Heart right ventricle (tissue), 16 donors: ENCODE results near the gene CEP164. TPM values are rescaled to one million over a fixed set of nuclear protein-coding genes. Genes with fewer than 3 reads are reported as not detected.

Experiments used
- ATAC-seq, 8 donors: fragments of 200-7000 bp; cut with Tn5 transposase; one replicate each; pipeline ENCODE4 v1.9.1; 2020; ENCODE audit warnings: mild to moderate bottlenecking in 8 of 8, moderate library complexity in 8 of 8, moderate number of reproducible peaks in 1 of 8
- DNase-seq, 2 donors: peaks; one replicate each; pipeline ENCODE4 v3.0.0-alpha.2; 2020
- H3K27ac ChIP-seq, 10 donors: fragments of 200-600 bp; sonication (generic) in 2 of 10; one replicate each; pipeline versions ENCODE4 v1.5.0 to v1.8.0; 2020 to 2022; ENCODE audit warnings: mild to moderate bottlenecking in 3 of 10
- H3K27me3 ChIP-seq, 7 donors: fragments of 200-600 bp; one replicate each; pipeline ENCODE4 v1.8.0; 2021 to 2022; ENCODE audit warnings: mild to moderate bottlenecking in 2 of 7
- H3K36me3 ChIP-seq, 9 donors: fragments of 200-600 bp; sonication (generic) in 1 of 9; one replicate each; pipeline versions ENCODE4 v1.5.0 to v1.8.0; 2020 to 2022; ENCODE audit warnings: mild to moderate bottlenecking in 2 of 9
- H3K4me1 ChIP-seq, 9 donors: fragments of 200-600 bp; sonication (generic) in 1 of 9; one replicate each; pipeline versions ENCODE4 v1.5.0 to v1.8.0; 2020 to 2022; ENCODE audit warnings: mild to moderate bottlenecking in 4 of 9
- H3K4me3 ChIP-seq, 10 donors: fragments of 200-600 bp; sonication (generic) in 2 of 10; one replicate each; pipeline versions ENCODE4 v1.5.0 to v1.8.0; 2020 to 2022; ENCODE audit warnings: mild to moderate bottlenecking in 7 of 10, moderate library complexity in 2 of 10
- H3K9me3 ChIP-seq, 11 donors: fragments of 200-600 bp in 10 of 11; sonication (generic) in 2 of 11; one replicate each; pipeline versions ENCODE4 v1.5.0 to v1.8.0; 2013 to 2022; ENCODE audit warnings: mild to moderate bottlenecking in 2 of 11, control low read depth in 1 of 11, moderate library complexity in 1 of 11
- WGBS, 2 donors: extraction: QIAGEN DNeasy Blood & Tissue Kit; methylation state at CpG; one replicate each; pipeline ENCODE4 v1.1.7; 2013; ENCODE audit warnings: inconsistent platforms in 1 of 2; 5-methylcytosine and 5-hydroxymethylcytosine counted together
- intact Hi-C, 10 donors: fragments of 100-400 bp; cut with DNase I; formaldehyde crosslinking; loops; one replicate each; pipeline versions ENCODE4 v1.11.1 to v1.14.2; 2022
- polyA plus RNA-seq, 2 donors: library from polyadenylated mRNA; stranded (reverse); fragments of 200-250 nt; gene quantifications; one replicate each; pipeline ENCODE4 v1.2.3, GENCODE V29; 2013
- total RNA-seq, 10 donors: library from RNA; stranded (reverse); fragmentation: NEBNext Ultra II Directional in 3 of 10; extraction: Animal tissue kit (Norgen Biotek cat#: 25700) in 3 of 10; gene quantifications; one replicate each; pipeline versions ENCODE4 v1.2.1 to v1.2.4, GENCODE V29; 2021 to 2023
- TF ChIP-seq, protein P1 (sequence below), 9 donors: fragments of 200-600 bp; sonication (generic) in 2 of 9; IDR thresholded peaks; one replicate each; pipeline versions ENCODE4 v1.5.0 to v1.8.0; 2021 to 2022; ENCODE audit warnings: antibody characterized with exemption in 9 of 9, mild to moderate bottlenecking in 5 of 9, moderate library complexity in 1 of 9
- donor health status: Arrhythmogenic right ventricular cardiomyopathy.
- donor health status: ischemic (EF 13 %, LVEDD 7.1; RV severe dilation, severe dysfunction).
- donor health status: healthy with polysubstance abuse.
- donor health status: DM: no; HTN: yes; CAD: no.
- donor health status: DM: no; HTN: no; CAD: no.
- donor health status: ischemic (EF 25% LVEDD 6.9; RV normal size, moderate dysfunction).
- donor health status: ischemic (EF 25% LVEDD 5.7; RV mildly dilated, moderate dysfunction).
- donor health status: healthy.
- donor health status: DM: yes; HTN: yes; CAD: no.
- donor health status: Ischemic cardiomyopathy.
- donor health status: ischemic (EF 35%, LVEDD 5.7; RV mildly dilated, moderate dysfunction).
- donor health status: nonischemic (EF 11% LVEDD 7.7; RV severe dilation, severe dysfunction).
- donor health status: DM: yes; HTN: yes; CAD: no.
- donor health status: PGD.
- donor health status: ischemic (EF 29% LVEDD 5.4; RV normal size, mild dysfunction).
- donor health status: nonischemic (EF 23%, LVEDD 6.1; RV moderate dilation, normal function).

CEP164 gene
- total and polyA plus RNA-seq, 12 donors, result 3.5 to 17.9 (median 6.6) TPM

DNA sequence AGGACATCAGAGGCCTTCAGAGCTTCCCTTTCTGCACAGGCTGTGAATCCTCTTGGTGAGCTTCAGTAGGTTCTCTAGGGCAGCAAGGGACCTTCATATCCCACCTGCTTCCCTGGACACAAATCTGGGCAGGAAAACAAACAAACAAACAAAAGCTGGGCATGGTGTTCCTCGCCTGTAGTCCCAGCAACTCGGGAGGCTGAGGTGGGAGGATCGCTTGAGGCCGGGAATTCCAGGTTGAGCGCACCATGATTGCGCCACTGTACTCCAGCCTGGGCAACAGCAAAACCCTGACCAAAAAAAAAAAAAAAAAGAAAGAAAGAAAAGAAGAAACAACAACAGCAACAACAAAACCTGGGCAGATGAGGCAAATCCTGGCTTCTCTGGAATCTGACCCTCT lies 92.9 kb downstream of the CEP164 start:
- DNase-seq, result no peak
- intact Hi-C loops, result loop anchor here in 7 of 10 donors (5.0 to 10.0 kb wide), 4 partner anchors 387 to 634 kb away; no protein-coding TSS in a partner anchor
- H3K4me3 ChIP-seq, result no peak overlapping the region
- H3K27me3 ChIP-seq, result peaks cover 0 to 9% (median 0%) of the 10 kb centered on the region in 7 donors
- no peaks in the 10 kb centered on the region for H3K4me1 ChIP-seq
- WGBS, 2 donors, result 95 to 99% methylated on average over 6 of the region's 6 CpGs
- H3K9me3 ChIP-seq, result no peaks in the 10 kb centered on the region
- H3K27ac ChIP-seq, result no peak overlapping the region
- TF ChIP-seq, protein P1, sequence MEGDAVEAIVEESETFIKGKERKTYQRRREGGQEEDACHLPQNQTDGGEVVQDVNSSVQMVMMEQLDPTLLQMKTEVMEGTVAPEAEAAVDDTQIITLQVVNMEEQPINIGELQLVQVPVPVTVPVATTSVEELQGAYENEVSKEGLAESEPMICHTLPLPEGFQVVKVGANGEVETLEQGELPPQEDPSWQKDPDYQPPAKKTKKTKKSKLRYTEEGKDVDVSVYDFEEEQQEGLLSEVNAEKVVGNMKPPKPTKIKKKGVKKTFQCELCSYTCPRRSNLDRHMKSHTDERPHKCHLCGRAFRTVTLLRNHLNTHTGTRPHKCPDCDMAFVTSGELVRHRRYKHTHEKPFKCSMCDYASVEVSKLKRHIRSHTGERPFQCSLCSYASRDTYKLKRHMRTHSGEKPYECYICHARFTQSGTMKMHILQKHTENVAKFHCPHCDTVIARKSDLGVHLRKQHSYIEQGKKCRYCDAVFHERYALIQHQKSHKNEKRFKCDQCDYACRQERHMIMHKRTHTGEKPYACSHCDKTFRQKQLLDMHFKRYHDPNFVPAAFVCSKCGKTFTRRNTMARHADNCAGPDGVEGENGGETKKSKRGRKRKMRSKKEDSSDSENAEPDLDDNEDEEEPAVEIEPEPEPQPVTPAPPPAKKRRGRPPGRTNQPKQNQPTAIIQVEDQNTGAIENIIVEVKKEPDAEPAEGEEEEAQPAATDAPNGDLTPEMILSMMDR (IDR thresholded peaks at IDR 0.05), result no peak
- ATAC-seq, result peak in 1 of 8 donors; percentile 9
- H3K36me3 ChIP-seq, result no peaks in the 10 kb centered on the region

DNA sequence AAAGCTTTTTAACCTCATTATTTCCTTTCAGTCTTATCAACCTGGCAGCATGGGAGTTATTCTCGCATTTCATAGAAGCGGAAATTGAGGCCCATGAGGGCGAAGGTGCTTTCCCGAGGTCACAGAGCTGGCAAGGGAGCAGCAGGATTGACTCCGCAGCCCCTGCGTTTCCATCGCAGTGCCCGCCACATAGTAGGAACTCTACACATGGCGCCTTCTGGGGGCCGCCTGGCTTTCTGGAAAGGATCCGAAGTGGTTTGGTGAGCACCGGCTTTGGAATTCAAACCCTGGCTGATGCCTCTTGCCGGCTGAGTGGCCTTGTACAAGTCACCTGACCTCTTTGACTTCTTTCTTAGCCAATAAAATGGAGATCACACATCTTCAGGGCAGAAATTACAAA lies 93.4 kb downstream of the CEP164 start:
- TF ChIP-seq, protein P1 (IDR thresholded peaks at IDR 0.05), result no peak
- H3K9me3 ChIP-seq, result no peaks in the 10 kb centered on the region
- H3K36me3 ChIP-seq, result no peaks in the 10 kb centered on the region
- DNase-seq, result no peak
- peaks cover 0 to under 1% (median 0%) of the 10 kb centered on the region in 9 donors for H3K4me1 ChIP-seq
- no peak overlapping the region for H3K4me3 ChIP-seq
- peaks cover 0 to 9% (median 0%) of the 10 kb centered on the region in 7 donors for H3K27me3 ChIP-seq
- WGBS, 2 donors, result 82 to 87% methylated on average over 13 of the region's 13 CpGs
- no peak overlapping the region for H3K27ac ChIP-seq
- intact Hi-C loops, result loop anchor here in 7 of 10 donors (5.0 to 10.0 kb wide), 4 partner anchors 386 to 634 kb away; no protein-coding TSS in a partner anchor
- no peak for ATAC-seq

DNA sequence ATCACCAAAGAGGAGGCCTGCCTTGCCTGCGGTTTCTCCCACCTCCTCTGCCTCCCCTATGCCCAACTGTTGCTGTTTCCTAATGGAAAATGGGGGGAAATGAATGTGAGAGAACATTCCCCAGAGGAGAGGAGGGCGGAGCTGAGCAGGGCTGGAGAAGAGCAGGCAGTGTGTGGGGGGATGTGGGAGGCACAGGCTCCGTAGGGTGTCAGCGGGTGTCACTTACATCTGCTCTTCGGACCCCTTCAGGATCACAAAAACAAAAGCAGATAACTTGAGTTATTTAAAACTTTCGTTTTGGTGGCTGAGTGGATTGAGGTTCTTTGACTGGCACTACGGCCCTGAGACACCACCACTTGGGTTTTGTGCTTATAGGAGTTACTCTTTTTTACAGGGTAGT lies 93.8 kb downstream of the CEP164 start:
- WGBS, 2 donors, result 72 to 78% methylated on average over 7 of the region's 7 CpGs
- Histone ChIP-seq H3K4me3 (no peak overlapping the region), H3K36me3 (no peaks in the 10 kb centered on the region), H3K27me3 (peaks cover 0 to 9% (median 0%) of the 10 kb centered on the region in 7 donors), H3K4me1 (peaks cover 0 to 5% (median 0%) of the 10 kb centered on the region in 9 donors), H3K9me3 (no peaks in the 10 kb centered on the region), H3K27ac (no peak overlapping the region)
- ATAC-seq, result no peak
- intact Hi-C loops, result loop anchor here in 7 of 10 donors (5.0 to 10.0 kb wide), 4 partner anchors 386 to 633 kb away; no protein-coding TSS in a partner anchor
- TF ChIP-seq, protein P1 (IDR thresholded peaks at IDR 0.05), result no peak
- no peak for DNase-seq

DNA sequence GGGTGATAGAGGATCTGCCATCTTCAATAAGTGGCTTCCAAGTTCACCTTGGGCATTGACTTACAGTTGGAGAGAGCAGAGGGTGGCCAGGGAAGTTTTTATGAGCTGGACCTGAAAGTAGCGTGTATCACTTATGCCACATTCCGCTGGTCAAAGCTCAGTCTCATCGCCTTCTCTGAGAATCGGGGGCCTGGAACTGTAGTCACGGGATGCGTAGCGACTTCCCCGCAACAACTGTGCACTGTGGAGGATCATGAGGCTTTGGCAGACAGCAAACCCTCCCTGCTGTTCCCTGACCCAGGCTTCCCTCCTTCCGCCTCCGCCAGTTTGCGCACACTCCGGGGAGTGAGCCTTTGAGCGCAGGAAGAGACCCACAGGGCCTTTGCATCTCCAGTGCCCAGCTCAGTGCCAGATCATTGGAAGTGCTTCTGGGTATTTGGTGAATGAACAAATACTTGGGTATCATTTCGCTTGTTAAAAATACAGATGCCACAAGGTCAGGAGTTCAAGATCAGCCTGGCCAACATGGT lies 95.5 kb downstream of the CEP164 start:
- Histone ChIP-seq H3K4me3 (no peak overlapping the region), H3K9me3 (no peaks in the 10 kb centered on the region), H3K27me3 (peaks cover 0 to 4% (median 0%) of the 10 kb centered on the region in 7 donors), H3K36me3 (no peaks in the 10 kb centered on the region), H3K27ac (no peak overlapping the region), H3K4me1 (peaks cover 0 to 7% (median 0%) of the 10 kb centered on the region in 9 donors)
- TF ChIP-seq, protein P1 (IDR thresholded peaks at IDR 0.05), result no peak
- ATAC-seq (no peak), DNase-seq (no peak)
- 89 to 92% methylated on average over 14 of the region's 14 CpGs for WGBS, 2 donors
- intact Hi-C loops, result loop anchor here in 7 of 10 donors (5.0 to 10.0 kb wide), 4 partner anchors 384 to 632 kb away; no protein-coding TSS in a partner anchor
